SU-DHL-6 (cell line): Measurements from ENCODE around the gene EXOC5.

Experiments used
- H2AFZ ChIP-seq: fragments of 200-600 bp; sonication (generic); 2 replicates; pipeline ENCODE4 v1.6.1; 2014; ENCODE audit warnings: low read depth, mild to moderate bottlenecking, moderate library complexity, mixed read lengths, antibody characterized with exemption, low read length; ENCODE audit not compliant: severe bottlenecking
- H3F3A ChIP-seq: fragments of 200-600 bp; shearing (Covaris generic); 2 replicates; pipeline ENCODE4 v1.6.0; 2016; ENCODE audit warnings: antibody characterized with exemption, mild to moderate bottlenecking; ENCODE audit not compliant: insufficient read depth
- H3K27ac ChIP-seq: fragments of 200-600 bp; sonication (generic); 2 replicates; pipeline ENCODE4 v1.5.1; 2016; ENCODE audit warnings: low read depth, mild to moderate bottlenecking, low read length, moderate library complexity, mixed read lengths
- H3K27me3 ChIP-seq: fragments of 200-600 bp; sonication (generic), shearing (Covaris generic); 2 replicates; pipeline ENCODE4 v1.6.0; 2014; ENCODE audit warnings: mild to moderate bottlenecking, low read length
- H3K36me3 ChIP-seq: fragments of 200-600 bp; sonication (generic); 2 replicates; pipeline ENCODE4 v1.6.1; 2014; ENCODE audit warnings: mild to moderate bottlenecking, low read length, mixed read lengths
- H3K4me2 ChIP-seq: fragments of 300-600, 200-600 bp; shearing (Covaris generic), sonication (generic); 2 replicates; pipeline ENCODE4 v1.6.0; 2014; ENCODE audit warnings: low read length, low read depth, mild to moderate bottlenecking; ENCODE audit not compliant: poor library complexity, severe bottlenecking
- H3K4me3 ChIP-seq: fragments of 200-600 bp; sonication (generic); 2 replicates; pipeline ENCODE4 v1.5.1; 2014; ENCODE audit warnings: antibody characterized with exemption, low read length, mild to moderate bottlenecking, mixed read lengths; ENCODE audit not compliant: insufficient read depth, poor library complexity, severe bottlenecking
- H3K79me2 ChIP-seq: fragments of 200-600 bp; sonication (generic); 2 replicates; pipeline ENCODE4 v1.6.1; 2014; ENCODE audit warnings: mild to moderate bottlenecking, low read length, moderate library complexity; ENCODE audit not compliant: insufficient read depth
- H3K9ac ChIP-seq: fragments of 200-600 bp; sonication (generic); 2 replicates; pipeline ENCODE4 v1.7.0; 2014; ENCODE audit warnings: mild to moderate bottlenecking, low read length
- H3K9me2 ChIP-seq: fragments of 200-600 bp; sonication (generic); replicated peaks from 2 replicates; pipeline ENCODE4 v1.6.1; 2014; ENCODE audit warnings: low read length; ENCODE audit not compliant: insufficient read depth
- H3K9me3 ChIP-seq: fragments of 200-600 bp; sonication (generic); 2 replicates; pipeline ENCODE4 v1.6.1; 2014; ENCODE audit warnings: low read length, mixed read lengths; ENCODE audit not compliant: insufficient read depth
- H4K20me1 ChIP-seq: fragments of 200-600 bp; sonication (generic); 2 replicates; pipeline ENCODE4 v1.6.1; 2014; ENCODE audit warnings: low read depth, mild to moderate bottlenecking, antibody characterized with exemption, low read length, moderate library complexity, mixed read lengths
- EZH2phosphoT487 ChIP-seq: fragments of 200-600 bp; sonication (generic), shearing (Covaris generic); conservative IDR thresholded peaks from 2 replicates; pipeline ENCODE4 v1.6.1; 2018; ENCODE audit warnings: mild to moderate bottlenecking, antibody characterized with exemption, low read length, moderate library complexity, mixed read lengths
- TF ChIP-seq, protein P1 (sequence below): fragments of 200-600 bp; sonication (generic); IDR thresholded peaks from one replicate; pipeline ENCODE4 v1.5.1; 2017; ENCODE audit warnings: antibody characterized with exemption, mild to moderate bottlenecking, low read length, moderate library complexity; ENCODE audit not compliant: insufficient read depth, poor library complexity, severe bottlenecking

Gene EXOC5

DNA sequence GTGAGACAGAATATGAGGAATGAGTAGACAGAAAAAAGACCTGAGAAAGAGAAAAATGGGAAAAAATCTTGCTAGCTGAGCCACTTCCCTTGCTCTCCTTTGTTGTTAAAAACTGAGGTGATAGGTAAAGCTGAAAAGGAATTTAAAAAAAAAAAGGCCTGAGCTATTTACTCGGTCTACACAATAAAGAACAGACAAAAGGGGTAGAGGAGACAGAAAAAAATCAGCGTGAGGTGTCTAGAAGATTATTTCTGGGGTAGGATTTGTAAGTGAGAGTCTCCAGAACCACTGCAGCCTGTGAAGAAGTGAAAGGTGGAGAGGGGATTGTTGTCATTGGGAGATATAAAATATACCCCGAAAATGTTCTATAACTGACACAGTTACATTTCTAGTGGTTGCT lies 98.8 kb downstream of the EXOC5 start:
- Histone ChIP-seq H3F3A (no peaks in the 10 kb centered on the region), H3K9me3 (no peaks in the 10 kb centered on the region), H3K79me2 (no peaks in the 10 kb centered on the region), H3K4me3 (no peak overlapping the region), H4K20me1 (no peaks in the 10 kb centered on the region), H3K9ac (no peak overlapping the region), H3K9me2 (no peaks in the 10 kb centered on the region), H3K27ac (no peak overlapping the region), H3K27me3 (no peaks in the 10 kb centered on the region), H2AFZ (no peak overlapping the region), H3K4me2 (no peak overlapping the region), H3K36me3 (no peaks in the 10 kb centered on the region)
- TF ChIP-seq EZH2phosphoT487: no peak
- TF ChIP-seq, protein P1, sequence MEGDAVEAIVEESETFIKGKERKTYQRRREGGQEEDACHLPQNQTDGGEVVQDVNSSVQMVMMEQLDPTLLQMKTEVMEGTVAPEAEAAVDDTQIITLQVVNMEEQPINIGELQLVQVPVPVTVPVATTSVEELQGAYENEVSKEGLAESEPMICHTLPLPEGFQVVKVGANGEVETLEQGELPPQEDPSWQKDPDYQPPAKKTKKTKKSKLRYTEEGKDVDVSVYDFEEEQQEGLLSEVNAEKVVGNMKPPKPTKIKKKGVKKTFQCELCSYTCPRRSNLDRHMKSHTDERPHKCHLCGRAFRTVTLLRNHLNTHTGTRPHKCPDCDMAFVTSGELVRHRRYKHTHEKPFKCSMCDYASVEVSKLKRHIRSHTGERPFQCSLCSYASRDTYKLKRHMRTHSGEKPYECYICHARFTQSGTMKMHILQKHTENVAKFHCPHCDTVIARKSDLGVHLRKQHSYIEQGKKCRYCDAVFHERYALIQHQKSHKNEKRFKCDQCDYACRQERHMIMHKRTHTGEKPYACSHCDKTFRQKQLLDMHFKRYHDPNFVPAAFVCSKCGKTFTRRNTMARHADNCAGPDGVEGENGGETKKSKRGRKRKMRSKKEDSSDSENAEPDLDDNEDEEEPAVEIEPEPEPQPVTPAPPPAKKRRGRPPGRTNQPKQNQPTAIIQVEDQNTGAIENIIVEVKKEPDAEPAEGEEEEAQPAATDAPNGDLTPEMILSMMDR: no peak

DNA sequence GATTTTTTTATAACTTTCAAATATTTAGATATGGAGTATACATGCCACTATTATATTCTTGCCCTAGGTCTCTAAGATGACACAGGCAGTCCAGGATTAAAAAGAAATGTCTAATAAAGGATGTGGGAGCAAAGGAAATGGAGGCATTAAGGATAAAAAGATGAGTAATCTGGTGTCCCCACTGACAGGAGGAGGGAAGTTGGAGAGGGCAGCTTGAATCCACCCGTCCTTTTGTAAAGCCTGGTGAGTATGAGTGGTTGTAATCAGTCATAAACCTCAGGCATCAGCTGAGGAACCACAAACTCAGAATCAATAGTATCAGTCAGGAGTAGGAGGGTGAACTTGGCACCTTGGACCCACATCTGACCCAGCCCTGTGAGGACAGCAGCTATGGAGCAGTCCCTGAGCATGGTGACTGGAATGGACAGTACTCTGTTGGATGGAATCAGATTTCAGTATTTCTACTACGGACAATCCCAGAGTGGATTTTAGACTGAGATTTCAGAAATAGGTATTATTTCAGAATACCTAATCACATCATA lies 100.5 kb downstream of the EXOC5 start:
- Histone ChIP-seq H2AFZ (no peak overlapping the region), H3K9me3 (no peaks in the 10 kb centered on the region), H3K4me3 (no peak overlapping the region), H4K20me1 (no peaks in the 10 kb centered on the region), H3K9ac (no peak overlapping the region), H3K27me3 (no peaks in the 10 kb centered on the region), H3K79me2 (no peaks in the 10 kb centered on the region), H3K9me2 (no peaks in the 10 kb centered on the region), H3F3A (no peaks in the 10 kb centered on the region), H3K36me3 (no peaks in the 10 kb centered on the region), H3K4me2 (no peak overlapping the region), H3K27ac (no peak overlapping the region)
- TF ChIP-seq, protein P1: no peak
- TF ChIP-seq EZH2phosphoT487: no peak

DNA sequence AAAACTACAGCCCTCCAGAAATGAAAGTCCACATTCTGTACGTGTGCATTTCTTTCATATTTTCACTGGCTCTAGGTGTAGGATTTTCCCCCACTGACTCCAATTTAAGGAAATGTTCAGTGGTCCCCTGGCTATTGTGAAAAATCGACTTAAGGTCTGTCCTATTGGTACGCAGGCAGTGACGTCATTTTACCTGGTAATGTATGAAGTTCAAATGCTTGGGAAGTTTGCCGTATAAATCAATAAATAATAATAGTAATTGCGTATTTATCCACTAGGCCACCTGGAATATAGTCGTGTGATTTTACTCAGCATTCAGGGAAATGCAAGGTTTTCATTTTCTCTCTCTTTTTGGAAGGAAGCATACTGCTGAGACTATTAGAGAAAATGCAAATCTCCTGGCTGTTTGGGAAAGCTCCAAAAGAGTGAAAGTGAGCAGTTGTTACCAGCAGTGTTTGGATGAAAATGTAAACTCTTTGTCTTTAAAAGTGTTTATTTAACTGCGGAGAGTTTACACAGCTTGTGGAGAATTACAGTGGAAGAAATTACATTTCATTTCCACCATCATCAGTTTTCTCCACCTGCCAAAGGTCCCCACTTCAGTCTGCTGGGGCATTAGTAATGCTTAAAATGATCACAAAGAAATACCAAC lies 107.0 kb downstream of the EXOC5 start:
- TF ChIP-seq EZH2phosphoT487: no peak
- TF ChIP-seq, protein P1: no peak

More for the DNA sequence above, 107.0 kb downstream of the EXOC5 start:
- no peaks in the 10 kb centered on the region for H4K20me1 ChIP-seq
- H3K9me3 ChIP-seq: no peaks in the 10 kb centered on the region
- no peaks in the 10 kb centered on the region for H3K79me2 ChIP-seq
- H3F3A ChIP-seq: no peaks in the 10 kb centered on the region
- no peaks in the 10 kb centered on the region for H3K27me3 ChIP-seq
- H3K4me2 ChIP-seq: no peak overlapping the region
- H3K9me2 ChIP-seq: no peaks in the 10 kb centered on the region
- no peak overlapping the region for H2AFZ ChIP-seq
- no peak overlapping the region for H3K4me3 ChIP-seq
- no peaks in the 10 kb centered on the region for H3K36me3 ChIP-seq
- H3K27ac ChIP-seq: no peak overlapping the region
- no peak overlapping the region for H3K9ac ChIP-seq
